HL-60 (cell line): ENCODE data around the gene HLTF.

ENCODE experiments used
- DNase-seq, 2 experiments: peaks; one replicate each; pipeline ENCODE4 v3.0.0-alpha.2; 2010 to 2020; ENCODE audit warnings: low read depth in 1 of 2, low spot score in 1 of 2
- H3K27ac ChIP-seq: fragments of 250-450 bp; sonication (Bioruptor Pico); replicated peaks from 2 replicates; pipeline ENCODE4 v1.5.1; 2020; ENCODE audit warnings: mild to moderate bottlenecking, moderate library complexity
- H3K27me3 ChIP-seq: fragments of 250-450 bp; sonication (Bioruptor Pico); 2 replicates; pipeline ENCODE4 v1.5.1; 2021; ENCODE audit warnings: mild to moderate bottlenecking, moderate library complexity; ENCODE audit not compliant: insufficient read depth, poor library complexity, severe bottlenecking
- H3K4me3 ChIP-seq: replicated peaks from 2 replicates; pipeline ENCODE4 v1.5.1; 2011; ENCODE audit warnings: mild to moderate bottlenecking, control low read depth, low read length; ENCODE audit not compliant: insufficient read depth
- GABPA ChIP-seq: IDR thresholded peaks from 2 replicates; pipeline ENCODE4 v1.6.1; 2012; ENCODE audit warnings: low read depth
- POLR2AphosphoS5 ChIP-seq: IDR thresholded peaks from 2 replicates; pipeline ENCODE4 v1.6.1; 2012; ENCODE audit warnings: low read depth
- SPI1 ChIP-seq: IDR thresholded peaks from 2 replicates; pipeline ENCODE4 v1.6.1; 2012; ENCODE audit warnings: low read depth, mild to moderate bottlenecking, borderline replicate concordance
- TF ChIP-seq, protein P1 (sequence below): IDR thresholded peaks from 2 replicates; pipeline ENCODE4 v1.6.1; 2012; ENCODE audit warnings: low read depth; ENCODE audit not compliant: insufficient replicate concordance
- TF ChIP-seq, protein P2 (sequence below): IDR thresholded peaks from one replicate; pipeline ENCODE4 v1.5.1; 2011; ENCODE audit warnings: low read length, control low read depth, inconsistent platforms; ENCODE audit not compliant: insufficient read depth

HLTF gene

DNA sequence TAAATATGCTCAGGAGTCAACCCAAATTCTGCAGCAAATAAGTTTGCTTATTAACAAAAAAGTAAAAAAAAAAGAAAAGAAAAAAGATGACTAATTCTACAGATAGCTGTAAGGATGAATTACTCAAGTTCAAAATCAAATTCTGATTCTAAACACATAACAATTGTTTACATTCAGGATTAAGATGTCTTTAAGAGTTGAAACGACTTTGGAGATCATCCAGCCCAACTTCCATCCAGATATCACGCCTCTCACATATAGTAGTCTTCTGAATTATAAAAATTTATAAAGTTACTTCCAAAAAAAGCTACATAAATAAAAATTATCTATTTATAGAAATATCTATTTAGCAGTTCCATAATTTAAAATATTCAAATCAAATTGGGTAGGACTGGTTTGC, 55.2 kb downstream of the HLTF start:
- H3K27ac ChIP-seq = no peak overlapping the region
- no peak overlapping the region for H3K4me3 ChIP-seq
- DNase-seq = no peak
- TF ChIP-seq GABPA (no peak), POLR2AphosphoS5 (no peak), SPI1 (no peak)
- TF ChIP-seq, protein P1, sequence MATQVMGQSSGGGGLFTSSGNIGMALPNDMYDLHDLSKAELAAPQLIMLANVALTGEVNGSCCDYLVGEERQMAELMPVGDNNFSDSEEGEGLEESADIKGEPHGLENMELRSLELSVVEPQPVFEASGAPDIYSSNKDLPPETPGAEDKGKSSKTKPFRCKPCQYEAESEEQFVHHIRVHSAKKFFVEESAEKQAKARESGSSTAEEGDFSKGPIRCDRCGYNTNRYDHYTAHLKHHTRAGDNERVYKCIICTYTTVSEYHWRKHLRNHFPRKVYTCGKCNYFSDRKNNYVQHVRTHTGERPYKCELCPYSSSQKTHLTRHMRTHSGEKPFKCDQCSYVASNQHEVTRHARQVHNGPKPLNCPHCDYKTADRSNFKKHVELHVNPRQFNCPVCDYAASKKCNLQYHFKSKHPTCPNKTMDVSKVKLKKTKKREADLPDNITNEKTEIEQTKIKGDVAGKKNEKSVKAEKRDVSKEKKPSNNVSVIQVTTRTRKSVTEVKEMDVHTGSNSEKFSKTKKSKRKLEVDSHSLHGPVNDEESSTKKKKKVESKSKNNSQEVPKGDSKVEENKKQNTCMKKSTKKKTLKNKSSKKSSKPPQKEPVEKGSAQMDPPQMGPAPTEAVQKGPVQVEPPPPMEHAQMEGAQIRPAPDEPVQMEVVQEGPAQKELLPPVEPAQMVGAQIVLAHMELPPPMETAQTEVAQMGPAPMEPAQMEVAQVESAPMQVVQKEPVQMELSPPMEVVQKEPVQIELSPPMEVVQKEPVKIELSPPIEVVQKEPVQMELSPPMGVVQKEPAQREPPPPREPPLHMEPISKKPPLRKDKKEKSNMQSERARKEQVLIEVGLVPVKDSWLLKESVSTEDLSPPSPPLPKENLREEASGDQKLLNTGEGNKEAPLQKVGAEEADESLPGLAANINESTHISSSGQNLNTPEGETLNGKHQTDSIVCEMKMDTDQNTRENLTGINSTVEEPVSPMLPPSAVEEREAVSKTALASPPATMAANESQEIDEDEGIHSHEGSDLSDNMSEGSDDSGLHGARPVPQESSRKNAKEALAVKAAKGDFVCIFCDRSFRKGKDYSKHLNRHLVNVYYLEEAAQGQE = no peak
- TF ChIP-seq, protein P2, sequence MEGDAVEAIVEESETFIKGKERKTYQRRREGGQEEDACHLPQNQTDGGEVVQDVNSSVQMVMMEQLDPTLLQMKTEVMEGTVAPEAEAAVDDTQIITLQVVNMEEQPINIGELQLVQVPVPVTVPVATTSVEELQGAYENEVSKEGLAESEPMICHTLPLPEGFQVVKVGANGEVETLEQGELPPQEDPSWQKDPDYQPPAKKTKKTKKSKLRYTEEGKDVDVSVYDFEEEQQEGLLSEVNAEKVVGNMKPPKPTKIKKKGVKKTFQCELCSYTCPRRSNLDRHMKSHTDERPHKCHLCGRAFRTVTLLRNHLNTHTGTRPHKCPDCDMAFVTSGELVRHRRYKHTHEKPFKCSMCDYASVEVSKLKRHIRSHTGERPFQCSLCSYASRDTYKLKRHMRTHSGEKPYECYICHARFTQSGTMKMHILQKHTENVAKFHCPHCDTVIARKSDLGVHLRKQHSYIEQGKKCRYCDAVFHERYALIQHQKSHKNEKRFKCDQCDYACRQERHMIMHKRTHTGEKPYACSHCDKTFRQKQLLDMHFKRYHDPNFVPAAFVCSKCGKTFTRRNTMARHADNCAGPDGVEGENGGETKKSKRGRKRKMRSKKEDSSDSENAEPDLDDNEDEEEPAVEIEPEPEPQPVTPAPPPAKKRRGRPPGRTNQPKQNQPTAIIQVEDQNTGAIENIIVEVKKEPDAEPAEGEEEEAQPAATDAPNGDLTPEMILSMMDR = no peak
- no peaks in the 10 kb centered on the region for H3K27me3 ChIP-seq

DNA sequence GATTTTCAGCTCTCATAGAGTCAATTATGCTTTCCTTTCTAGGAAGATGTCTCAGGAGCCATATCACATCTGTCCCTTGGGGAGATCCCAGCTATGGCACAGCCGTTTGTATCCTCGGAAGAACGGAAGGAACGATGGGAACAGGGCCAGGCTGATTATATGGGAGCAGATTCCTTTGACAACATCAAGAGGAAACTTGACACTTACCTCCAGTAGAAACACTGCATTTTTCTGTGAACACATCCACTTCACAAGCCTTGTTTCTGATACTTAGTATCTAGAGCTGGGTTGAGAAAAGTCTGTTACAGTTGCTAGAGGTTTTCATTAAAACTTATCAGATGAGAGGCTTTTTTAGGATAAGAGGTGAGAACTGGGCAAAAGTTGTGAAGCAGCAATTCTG, 59.6 kb downstream of the HLTF start:
- DNase-seq = no peak
- TF ChIP-seq POLR2AphosphoS5 (no peak), GABPA (no peak), SPI1 (no peak)
- TF ChIP-seq, protein P2 = no peak
- TF ChIP-seq, protein P1 = no peak
- Histone ChIP-seq H3K27ac (no peak overlapping the region), H3K4me3 (no peak overlapping the region), H3K27me3 (no peaks in the 10 kb centered on the region)

DNA sequence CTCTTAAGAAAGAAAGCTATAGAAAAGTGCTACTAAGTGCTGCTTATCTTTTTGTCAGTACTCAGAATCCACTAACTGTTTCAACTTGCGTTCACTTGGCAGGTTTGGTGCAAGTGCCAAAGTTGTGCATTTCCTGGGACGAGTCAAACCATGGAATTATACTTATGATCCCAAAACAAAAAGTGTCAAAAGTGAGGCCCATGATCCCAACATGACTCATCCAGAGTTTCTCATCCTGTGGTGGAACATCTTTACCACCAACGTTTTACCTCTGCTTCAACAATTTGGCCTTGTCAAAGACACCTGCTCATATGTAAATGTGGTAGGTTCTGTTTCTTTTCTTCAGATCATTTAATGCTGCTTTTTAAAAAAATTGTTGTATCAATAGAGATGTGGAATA, 62.4 kb downstream of the HLTF start:
- TF ChIP-seq, protein P1 = no peak
- TF ChIP-seq SPI1 (no peak), POLR2AphosphoS5 (no peak), GABPA (no peak)
- TF ChIP-seq, protein P2 = no peak
- DNase-seq = no peak
- no peak overlapping the region for H3K27ac ChIP-seq
- H3K4me3 ChIP-seq = no peak overlapping the region
- no peaks in the 10 kb centered on the region for H3K27me3 ChIP-seq
